ENCODE results near the gene GLI1.

GLI1 gene

DNA sequence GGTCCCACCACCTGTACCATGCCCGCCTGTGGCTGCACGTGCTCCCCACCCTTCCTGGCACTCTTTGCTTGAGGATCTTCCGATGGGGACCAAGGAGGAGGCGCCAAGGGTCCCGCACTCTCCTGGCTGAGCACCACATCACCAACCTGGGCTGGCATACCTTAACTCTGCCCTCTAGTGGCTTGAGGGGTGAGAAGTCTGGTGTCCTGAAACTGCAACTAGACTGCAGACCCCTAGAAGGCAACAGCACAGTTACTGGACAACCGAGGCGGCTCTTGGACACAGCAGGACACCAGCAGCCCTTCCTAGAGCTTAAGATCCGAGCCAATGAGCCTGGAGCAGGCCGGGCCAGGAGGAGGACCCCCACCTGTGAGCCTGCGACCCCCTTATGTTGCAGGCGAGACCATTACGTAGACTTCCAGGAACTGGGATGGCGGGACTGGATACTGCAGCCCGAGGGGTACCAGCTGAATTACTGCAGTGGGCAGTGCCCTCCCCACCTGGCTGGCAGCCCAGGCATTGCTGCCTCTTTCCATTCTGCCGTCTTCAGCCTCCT, 3.4 kb upstream of the GLI1 start:
- TF ChIP-seq, protein P1, sequence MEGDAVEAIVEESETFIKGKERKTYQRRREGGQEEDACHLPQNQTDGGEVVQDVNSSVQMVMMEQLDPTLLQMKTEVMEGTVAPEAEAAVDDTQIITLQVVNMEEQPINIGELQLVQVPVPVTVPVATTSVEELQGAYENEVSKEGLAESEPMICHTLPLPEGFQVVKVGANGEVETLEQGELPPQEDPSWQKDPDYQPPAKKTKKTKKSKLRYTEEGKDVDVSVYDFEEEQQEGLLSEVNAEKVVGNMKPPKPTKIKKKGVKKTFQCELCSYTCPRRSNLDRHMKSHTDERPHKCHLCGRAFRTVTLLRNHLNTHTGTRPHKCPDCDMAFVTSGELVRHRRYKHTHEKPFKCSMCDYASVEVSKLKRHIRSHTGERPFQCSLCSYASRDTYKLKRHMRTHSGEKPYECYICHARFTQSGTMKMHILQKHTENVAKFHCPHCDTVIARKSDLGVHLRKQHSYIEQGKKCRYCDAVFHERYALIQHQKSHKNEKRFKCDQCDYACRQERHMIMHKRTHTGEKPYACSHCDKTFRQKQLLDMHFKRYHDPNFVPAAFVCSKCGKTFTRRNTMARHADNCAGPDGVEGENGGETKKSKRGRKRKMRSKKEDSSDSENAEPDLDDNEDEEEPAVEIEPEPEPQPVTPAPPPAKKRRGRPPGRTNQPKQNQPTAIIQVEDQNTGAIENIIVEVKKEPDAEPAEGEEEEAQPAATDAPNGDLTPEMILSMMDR (IDR thresholded peaks at IDR 0.05) = no peak
- H3K4me3 ChIP-seq = no peak overlapping the region
- no peak for DNase-seq (ENCODE audit: low spot score)
- no peak overlapping the region for H3K27ac ChIP-seq

DNA sequence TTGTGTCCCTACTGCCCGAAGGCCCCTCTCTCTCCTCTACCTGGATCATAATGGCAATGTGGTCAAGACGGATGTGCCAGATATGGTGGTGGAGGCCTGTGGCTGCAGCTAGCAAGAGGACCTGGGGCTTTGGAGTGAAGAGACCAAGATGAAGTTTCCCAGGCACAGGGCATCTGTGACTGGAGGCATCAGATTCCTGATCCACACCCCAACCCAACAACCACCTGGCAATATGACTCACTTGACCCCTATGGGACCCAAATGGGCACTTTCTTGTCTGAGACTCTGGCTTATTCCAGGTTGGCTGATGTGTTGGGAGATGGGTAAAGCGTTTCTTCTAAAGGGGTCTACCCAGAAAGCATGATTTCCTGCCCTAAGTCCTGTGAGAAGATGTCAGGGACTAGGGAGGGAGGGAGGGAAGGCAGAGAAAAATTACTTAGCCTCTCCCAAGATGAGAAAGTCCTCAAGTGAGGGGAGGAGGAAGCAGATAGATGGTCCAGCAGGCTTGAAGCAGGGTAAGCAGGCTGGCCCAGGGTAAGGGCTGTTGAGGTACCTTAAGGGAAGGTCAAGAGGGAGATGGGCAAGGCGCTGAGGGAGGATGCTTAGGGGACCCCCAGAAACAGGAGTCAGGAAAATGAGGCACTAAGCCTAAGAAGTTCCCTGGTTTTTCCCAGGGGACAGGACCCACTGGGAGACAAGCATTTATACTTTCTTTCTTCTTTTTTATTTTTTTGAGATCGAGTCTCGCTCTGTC, 2.7 kb upstream of the GLI1 start:
- Histone ChIP-seq H3K27ac (no peak overlapping the region), H3K4me3 (no peak overlapping the region)
- no peak for DNase-seq (ENCODE audit: low spot score)
- TF ChIP-seq, protein P1 (IDR thresholded peaks at IDR 0.05) = no peak

DNA sequence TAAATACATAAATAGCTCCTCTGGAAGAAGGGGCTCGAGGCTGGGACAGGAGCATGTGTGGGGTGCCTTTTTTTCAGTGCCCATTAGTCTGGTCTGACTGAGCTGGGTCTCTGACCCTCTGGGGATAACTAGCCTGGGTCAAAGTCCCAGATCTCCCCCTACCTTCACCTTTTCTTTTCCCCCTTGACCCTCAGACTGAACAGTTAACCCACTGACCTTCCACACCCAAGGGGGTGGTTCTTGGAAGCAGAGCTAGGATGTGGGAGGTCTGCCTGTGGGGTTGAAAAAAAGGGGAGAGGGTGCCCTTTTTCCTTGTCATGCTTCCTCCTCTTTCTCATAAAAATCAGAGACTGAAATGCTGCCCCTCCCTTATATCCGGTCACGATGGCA, 925 bp upstream of the GLI1 start:
- H3K27ac ChIP-seq = peak overlapping the region; percentile 49 to 87
- peak overlapping the region; percentile 93 for H3K4me3 ChIP-seq
- DNase-seq (ENCODE audit: low spot score) = no peak
- TF ChIP-seq, protein P1 (IDR thresholded peaks at IDR 0.05) = no peak

DNA sequence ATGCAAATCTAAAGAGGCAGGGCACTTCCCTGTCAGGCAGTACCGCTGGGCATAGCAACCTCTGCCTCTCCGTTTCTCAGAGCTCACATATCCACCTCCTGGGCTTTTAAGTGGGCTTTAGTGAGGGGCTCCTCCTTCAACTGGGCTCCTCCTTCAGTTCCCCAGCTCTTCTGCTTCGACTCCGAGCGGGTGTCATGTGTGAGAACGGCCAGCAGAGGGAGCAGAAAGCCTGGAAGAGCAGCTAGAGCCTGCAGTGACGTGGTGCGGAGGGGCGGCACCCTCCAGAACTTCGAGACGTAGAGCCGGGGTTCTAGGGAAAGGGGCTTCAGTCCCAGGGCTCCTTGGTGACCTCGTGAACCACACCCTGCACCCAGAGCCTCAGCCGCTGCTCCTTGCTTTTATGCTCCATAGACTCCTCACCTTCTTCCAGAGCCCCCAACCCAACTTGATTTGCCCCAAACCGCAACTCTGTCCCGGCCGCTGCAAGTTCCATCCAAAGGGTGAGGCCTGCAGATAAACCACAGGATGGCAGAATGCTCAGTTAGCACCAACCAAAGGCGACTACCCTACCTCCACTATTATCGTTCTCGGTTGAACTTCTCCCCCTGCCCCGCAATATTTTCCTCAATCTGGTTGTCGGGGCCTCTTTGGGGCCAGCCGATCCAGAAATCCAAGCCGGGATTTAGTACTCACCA, 383 bp upstream of the GLI1 start:
- DNase-seq (ENCODE audit: low spot score) = peak; percentile 94
- TF ChIP-seq, protein P1 (IDR thresholded peaks at IDR 0.05) = peak; percentile 88
- Histone ChIP-seq H3K4me3 (peak overlapping the region; percentile 93), H3K27ac (peak overlapping the region; percentile 49 to 87)

DNA sequence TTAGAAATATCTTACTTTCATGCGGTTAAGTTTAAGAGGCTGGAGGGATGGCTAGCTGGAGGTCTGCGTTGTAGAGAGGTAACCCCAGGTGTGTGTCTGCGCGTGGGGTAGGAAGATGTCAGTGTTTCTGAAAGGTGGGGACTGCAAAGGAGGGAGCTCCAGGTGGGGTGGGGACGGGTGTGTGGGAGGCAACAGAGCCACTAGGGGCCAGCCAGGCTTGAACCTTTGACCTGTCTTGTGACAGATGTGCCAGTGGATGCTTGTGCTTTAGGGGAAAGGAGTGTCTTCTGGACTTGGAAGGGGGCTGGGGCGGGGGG, 841 bp downstream of the GLI1 start:
- no peak for DNase-seq (ENCODE audit: low spot score)
- Histone ChIP-seq H3K4me3 (peak overlapping the region; percentile 93), H3K27ac (peak overlapping the region in 1 of 2 donors; percentile 92)
- TF ChIP-seq, protein P1 (IDR thresholded peaks at IDR 0.05) = no peak

DNA sequence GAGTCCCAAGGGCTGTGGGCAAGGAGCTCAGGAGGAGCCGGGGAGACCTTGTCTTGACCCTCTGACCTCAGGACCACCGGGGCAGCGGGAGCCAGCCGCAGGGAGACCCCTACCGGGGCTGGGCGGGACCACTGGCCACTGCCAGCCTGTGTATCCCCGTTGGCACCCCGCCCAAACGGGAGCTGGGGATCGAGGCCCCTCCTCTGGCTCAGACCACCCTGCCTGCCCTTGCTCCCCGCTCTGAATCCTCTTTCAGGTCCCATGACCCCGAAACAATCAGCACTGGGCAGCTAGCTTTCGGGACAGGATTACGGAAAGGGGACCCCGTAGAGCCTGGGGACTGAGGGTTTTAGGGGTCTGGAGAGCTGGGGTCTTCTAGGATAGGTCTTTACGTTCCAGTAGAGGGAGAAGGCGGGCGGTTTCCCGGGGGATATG, 1.3 kb downstream of the GLI1 start:
- H3K27ac ChIP-seq = peak overlapping the region; percentile 41 to 92
- no peak for DNase-seq (ENCODE audit: low spot score)
- TF ChIP-seq, protein P1 (IDR thresholded peaks at IDR 0.05) = no peak
- H3K4me3 ChIP-seq = peak overlapping the region; percentile 93

All from coronary artery (tissue), 2 donors.